ENCODE results near the gene CHAD.
A peak's percentile ranks its signal among the peaks of the same experiment; 100 is the strongest.
"Not testable (repeated sequence)": the region's sequence is repeated elsewhere in the genome, so short reads cannot be mapped to it uniquely, and the experiment has no call there.

CHAD gene

GRCh38 chr17:50425682-50426471 lies 42.8 kb downstream of the CHAD start, which contains the start of gene ACSF2:
Gene ACSF2 (plus strand): TSS chr17:50426218. CDS start chr17:50426262, 44 bp downstream.
- DNase-seq = peak; percentile 26

DNA sequence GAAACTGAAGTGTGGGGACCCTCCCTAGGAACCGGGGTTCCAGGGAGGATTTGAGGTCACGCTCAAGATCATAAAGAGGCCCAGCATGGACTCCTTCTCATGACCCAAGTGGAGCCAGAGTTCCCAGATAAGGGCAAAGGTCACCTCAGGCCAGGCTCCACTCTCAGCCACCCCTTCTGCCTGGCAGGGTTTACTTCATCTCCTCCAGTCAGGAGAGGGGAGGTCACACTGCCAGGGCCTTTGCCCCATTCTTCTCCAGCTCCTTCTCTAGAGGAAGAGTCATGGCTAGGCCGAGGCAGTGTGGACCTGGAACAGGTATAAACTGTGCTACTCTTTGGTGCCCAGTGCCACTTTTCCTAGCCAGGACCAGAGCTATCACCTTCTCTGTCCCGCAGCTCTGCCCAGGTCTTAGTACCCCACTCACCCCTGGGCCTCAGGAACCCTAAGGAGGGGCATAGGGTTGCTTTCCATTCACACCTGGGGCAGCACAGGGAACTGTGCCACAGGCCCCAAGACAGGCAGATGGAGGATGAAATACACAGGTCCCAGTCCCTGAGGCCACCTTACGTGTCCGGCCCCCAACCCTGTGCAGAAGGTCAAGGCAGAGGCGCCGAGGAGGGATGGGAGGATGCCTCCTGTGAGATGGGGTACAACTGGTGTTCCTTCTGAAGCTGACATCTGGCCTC lies 43.5 kb downstream of the CHAD start:
- DNase-seq = no peak

- no peak for DNase-seq
Observed at GRCh38 chr17:50424246-50424995, 44.3 kb downstream of the CHAD start.

- DNase-seq = no peak
Observed at GRCh38 chr17:50423553-50424159, 45.0 kb downstream of the CHAD start.

GRCh38 chr17:50422738-50423137 lies 45.9 kb downstream of the CHAD start:
- DNase-seq = no peak

DNA sequence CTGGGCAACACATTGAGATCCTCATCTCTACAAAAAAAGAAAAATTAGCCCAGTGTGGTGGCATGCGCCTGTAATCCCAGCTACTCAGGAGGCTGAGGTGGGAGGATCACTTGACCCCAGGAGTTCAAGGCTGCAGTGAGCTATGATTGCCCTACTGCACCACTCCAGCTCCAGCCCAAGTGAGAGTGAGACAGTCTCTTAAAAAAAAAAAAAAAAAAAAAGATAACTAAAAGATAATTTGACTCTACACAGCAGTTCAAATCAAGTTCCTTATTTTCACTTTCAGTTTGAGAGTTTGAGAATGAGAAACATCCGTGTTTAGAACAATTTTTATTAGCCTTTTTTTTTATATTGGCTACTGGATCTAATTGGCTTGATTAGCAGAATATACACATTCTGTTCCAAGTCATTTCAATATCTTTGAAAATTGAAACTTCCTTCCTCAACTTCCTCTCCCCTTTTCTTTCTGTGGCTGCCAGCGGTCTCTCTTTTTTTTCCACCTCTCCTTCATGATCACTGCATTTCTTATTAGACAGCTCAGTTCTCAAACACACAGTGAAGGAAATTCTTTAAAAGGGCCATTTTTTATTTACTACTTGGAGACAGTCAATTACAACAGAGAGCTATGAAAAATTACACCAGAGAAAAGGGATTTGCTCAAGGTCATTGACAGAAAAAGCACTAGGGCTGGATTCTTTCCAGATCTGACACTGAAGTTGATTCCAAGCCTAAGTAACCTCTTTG lies 47.2 kb downstream of the CHAD start:
- DNase-seq = no peak

DNA sequence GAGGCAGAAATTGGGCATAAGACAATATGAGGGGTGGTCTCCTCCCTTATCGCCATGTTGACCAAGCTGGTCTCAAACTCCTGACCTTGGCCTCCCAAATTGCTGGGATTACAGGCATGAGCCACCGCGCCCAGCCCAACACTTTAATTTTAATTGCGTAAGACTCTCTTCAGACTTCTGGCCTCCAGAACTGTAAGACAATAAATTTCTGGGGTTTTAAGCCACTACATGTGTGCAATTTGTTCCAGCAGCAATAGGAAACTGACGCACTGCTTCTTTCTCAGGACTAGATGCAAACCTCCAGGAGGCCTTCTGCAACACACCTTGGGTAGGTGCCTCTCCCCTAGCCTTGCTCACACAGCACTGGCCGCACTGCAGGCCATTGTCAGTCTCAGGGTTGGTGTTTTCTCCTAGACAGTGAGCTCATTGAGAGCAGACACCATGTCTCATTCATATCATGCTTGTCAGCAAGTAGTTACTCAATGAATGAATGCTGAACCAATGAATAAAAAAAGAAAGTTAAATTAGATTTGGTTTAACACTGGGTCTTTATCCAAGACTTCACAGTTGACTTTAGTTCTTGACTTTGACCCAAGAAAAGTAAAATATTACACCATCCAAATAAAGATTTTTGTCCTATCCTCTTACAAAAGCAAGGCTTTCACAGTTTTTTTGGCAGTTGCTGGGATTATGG lies 48.1 kb downstream of the CHAD start:
- DNase-seq = no peak

- DNase-seq = not testable (repeated sequence)
Observed at GRCh38 chr17:50419577-50419976, 49.1 kb downstream of the CHAD start.

GRCh38 chr17:50414808-50415207 lies 53.9 kb downstream of the CHAD start:
- DNase-seq = no peak
